ENCODE data around the gene DDR2. TPM values are rescaled to one million over a fixed set of nuclear protein-coding genes. Genes with fewer than 3 reads are reported as not detected.

The DDR2 gene
- polyA plus RNA-seq, 3 donors: 0.07 TPM; not detected in 2

GRCh38 chr1:162695687-162696086 is 63.4 kb downstream of the DDR2 start:
- H3K27me3 ChIP-seq (ENCODE audit: control insufficient read depth in 2 of 2, insufficient read depth in 2 of 2, low read length in 2 of 2): no peaks in the 10 kb centered on the region
- H3K4me3 Mint-ChIP-seq: no peak overlapping the region
- H3K4me1 Mint-ChIP-seq: no peaks in the 10 kb centered on the region
- H3K4me2 ChIP-seq (replicated peaks; ENCODE audit: extremely low read depth, low read length, poor library complexity, severe bottlenecking): no peak overlapping the region
- H2AFZ ChIP-seq (ENCODE audit: insufficient read depth, low read depth, low read length, poor library complexity, severe bottlenecking): no peak overlapping the region
- H3K79me2 ChIP-seq (ENCODE audit: insufficient read depth, low read length): no peaks in the 10 kb centered on the region
- intact Hi-C loops (cut with micrococcal nuclease): no loop called here
- TF ChIP-seq CTCF (IDR thresholded peaks at IDR 0.05): no peak
- H3K27me3 Mint-ChIP-seq (ENCODE audit: low read depth in 3 of 3): peaks cover 0 to 5% (median 3%) of the 10 kb centered on the region in 3 donors
- DNase-seq: no peak
- H3K27ac ChIP-seq (ENCODE audit: low read depth in 1 of 2, low read length in 2 of 2): no peak overlapping the region
- H3K4me3 ChIP-seq (replicated peaks in 1 of 3; ENCODE audit: low read depth in 2 of 3, low read length in 3 of 3): no peak overlapping the region
- no peaks in the 10 kb centered on the region for H3K36me3 Mint-ChIP-seq
- no peak overlapping the region for H3K27ac Mint-ChIP-seq
- H3K9ac ChIP-seq (ENCODE audit: insufficient read depth, low read length, poor library complexity, severe bottlenecking): no peak overlapping the region
- H4K20me1 ChIP-seq (ENCODE audit: insufficient read depth, low read length): no peaks in the 10 kb centered on the region
- H3K36me3 ChIP-seq (replicated peaks in 1 of 2; ENCODE audit: control insufficient read depth in 1 of 2, insufficient read depth in 2 of 2, low read length in 2 of 2): no peaks in the 10 kb centered on the region
- H3K4me1 ChIP-seq (ENCODE audit: control insufficient read depth in 1 of 2, insufficient read depth in 2 of 2, low read length in 2 of 2): no peaks in the 10 kb centered on the region
- peaks cover 0 to 4% (median 0%) of the 10 kb centered on the region in 7 donors for H3K9me3 Mint-ChIP-seq
- no CpG with 5 or more reads among the region's 1 CpG for WGBS (ENCODE audit: insufficient coverage)
- H3K9me3 ChIP-seq (replicated peaks in 1 of 2; ENCODE audit: control insufficient read depth in 1 of 2, insufficient read depth in 1 of 2, low read length in 2 of 2): no peaks in the 10 kb centered on the region

- Mint-ChIP-seq H3K36me3 (no peaks in the 10 kb centered on the region), H3K27me3 (ENCODE audit: low read depth in 3 of 3) (peaks cover 0 to 5% (median 3%) of the 10 kb centered on the region in 3 donors), H3K4me1 (no peaks in the 10 kb centered on the region), H3K4me3 (no peak overlapping the region), H3K27ac (peak overlapping the region in 1 of 7 donors; percentile 7), H3K9me3 (peaks cover 0 to 4% (median 0%) of the 10 kb centered on the region in 7 donors)
- H3K9ac ChIP-seq (ENCODE audit: insufficient read depth, low read length, poor library complexity, severe bottlenecking): no peak overlapping the region
- H3K27me3 ChIP-seq (ENCODE audit: control insufficient read depth in 2 of 2, insufficient read depth in 2 of 2, low read length in 2 of 2): no peaks in the 10 kb centered on the region
- H3K4me1 ChIP-seq (ENCODE audit: control insufficient read depth in 1 of 2, insufficient read depth in 2 of 2, low read length in 2 of 2): no peaks in the 10 kb centered on the region
- no peaks in the 10 kb centered on the region for H3K79me2 ChIP-seq (ENCODE audit: insufficient read depth, low read length)
- no peak for TF ChIP-seq CTCF (IDR thresholded peaks at IDR 0.05)
- no peak overlapping the region for H3K4me3 ChIP-seq (replicated peaks in 1 of 3; ENCODE audit: low read depth in 2 of 3, low read length in 3 of 3)
- no peaks in the 10 kb centered on the region for H3K36me3 ChIP-seq (replicated peaks in 1 of 2; ENCODE audit: control insufficient read depth in 1 of 2, insufficient read depth in 2 of 2, low read length in 2 of 2)
- no peak overlapping the region for H3K27ac ChIP-seq (ENCODE audit: low read depth in 1 of 2, low read length in 2 of 2)
- H3K4me2 ChIP-seq (replicated peaks; ENCODE audit: extremely low read depth, low read length, poor library complexity, severe bottlenecking): no peak overlapping the region
- WGBS (ENCODE audit: insufficient coverage): 86% methylated on average over 4 of the region's 5 CpGs
- intact Hi-C loops (cut with micrococcal nuclease): no loop called here
- H2AFZ ChIP-seq (ENCODE audit: insufficient read depth, low read depth, low read length, poor library complexity, severe bottlenecking): no peak overlapping the region
- DNase-seq: no peak
- H4K20me1 ChIP-seq (ENCODE audit: insufficient read depth, low read length): no peaks in the 10 kb centered on the region
- H3K9me3 ChIP-seq (replicated peaks in 1 of 2; ENCODE audit: control insufficient read depth in 1 of 2, insufficient read depth in 1 of 2, low read length in 2 of 2): no peaks in the 10 kb centered on the region
Measured at GRCh38 chr1:162696286-162696862, 64.1 kb downstream of the DDR2 start.

Measured in CD14-positive monocyte (primary cell).